ENCODE results near the gene PRR5L.

PRR5L gene

GRCh38 chr11:36388951-36389350, 92.9 kb downstream of the PRR5L start (continued):
- TF ChIP-seq ZNF184 (tag by site-specific recombination; IDR thresholded peaks at IDR 0.05) (no peak), ZNF311 (tag by site-specific recombination; IDR thresholded peaks at IDR 0.05; ENCODE audit: borderline replicate concordance) (no peak), SETDB1 (IDR thresholded peaks at IDR 0.05; ENCODE audit: insufficient read length, low read length) (no peak)

GRCh38 chr11:36389811-36390210, 93.7 kb downstream of the PRR5L start:
- Histone ChIP-seq H3K36me3 (ENCODE audit: control insufficient read depth in 2 of 2, insufficient read depth in 1 of 2, low read length in 2 of 2) (no peaks in the 10 kb centered on the region), H3K4me3 (ENCODE audit: low read depth, low read length) (no peak overlapping the region), H3K9me3 (ENCODE audit: control insufficient read depth, insufficient read depth, low read depth, low read length) (no peaks in the 10 kb centered on the region), H3K27ac (ENCODE audit: extremely low read depth, low read depth, low read length) (no peak overlapping the region), H3K4me1 (ENCODE audit: control insufficient read depth, insufficient read depth, low read length) (no peaks in the 10 kb centered on the region)
- ChIA-PET CTCF (interaction anchor here (0.7 kb wide), 1 partner anchor 531 kb away, joined by 5 read pairs; no protein-coding TSS in a partner anchor), POLR2A (interaction anchor here (1.7 kb wide), 1 partner anchor 66 kb away, joined by 6 read pairs; no protein-coding TSS in a partner anchor)
- no peak for TF ChIP-seq ZNF558 (tag by site-specific recombination; IDR thresholded peaks at IDR 0.05)
- peak; percentile 66; the same call in 1 of the 2 replicates for TF ChIP-seq ZNF10 (tag by site-specific recombination; IDR thresholded peaks at IDR 0.05)

GRCh38 chr11:36390963-36391471, 94.9 kb downstream of the PRR5L start:
- TF ChIP-seq ZNF664 (tag by site-specific recombination; IDR thresholded peaks at IDR 0.05) (no peak), GFI1B (tag by site-specific recombination; IDR thresholded peaks at IDR 0.05) (no peak), ZNF184 (tag by site-specific recombination; IDR thresholded peaks at IDR 0.05) (no peak)
- POLR2A ChIA-PET: no interaction called here
- Histone ChIP-seq H3K4me3 (ENCODE audit: low read depth, low read length) (no peak overlapping the region), H3K27ac (ENCODE audit: extremely low read depth, low read depth, low read length) (no peak overlapping the region), H3K4me1 (ENCODE audit: control insufficient read depth, insufficient read depth, low read length) (no peaks in the 10 kb centered on the region), H3K36me3 (ENCODE audit: control insufficient read depth in 2 of 2, insufficient read depth in 1 of 2, low read length in 2 of 2) (no peaks in the 10 kb centered on the region), H3K9me3 (ENCODE audit: control insufficient read depth, insufficient read depth, low read depth, low read length) (no peaks in the 10 kb centered on the region)
- CTCF ChIA-PET: no interaction called here

GRCh38 chr11:36392196-36392595, 96.1 kb downstream of the PRR5L start:
- H3K9me3 ChIP-seq (ENCODE audit: control insufficient read depth, insufficient read depth, low read depth, low read length): no peaks in the 10 kb centered on the region
- no peaks in the 10 kb centered on the region for H3K36me3 ChIP-seq (ENCODE audit: control insufficient read depth in 2 of 2, insufficient read depth in 1 of 2, low read length in 2 of 2)
- H3K4me1 ChIP-seq (ENCODE audit: control insufficient read depth, insufficient read depth, low read length): no peaks in the 10 kb centered on the region
- no peak overlapping the region for H3K4me3 ChIP-seq (ENCODE audit: low read depth, low read length)
- no peak overlapping the region for H3K27ac ChIP-seq (ENCODE audit: extremely low read depth, low read depth, low read length)
- ChIA-PET CTCF (interaction anchor here (0.7 kb wide), 1 partner anchor 14 kb away, joined by 3 read pairs; no protein-coding TSS in a partner anchor), POLR2A (no interaction called here)
- TF ChIP-seq ZNF658 (tag by site-specific recombination; IDR thresholded peaks at IDR 0.05): no peak
- TF ChIP-seq ZNF677 (tag by site-specific recombination; IDR thresholded peaks at IDR 0.05): no peak
- TF ChIP-seq REST (tag by site-specific recombination; IDR thresholded peaks at IDR 0.05): no peak
- no peak for TF ChIP-seq ZNF114 (tag by site-specific recombination; IDR thresholded peaks at IDR 0.05)
- TF ChIP-seq ZNF639 (tag by site-specific recombination; IDR thresholded peaks at IDR 0.05): no peak
- TF ChIP-seq ZNF518A (tag by site-specific recombination; conservative IDR thresholded peaks at IDR 0.05; ENCODE audit: low read depth): no peak
- no peak for TF ChIP-seq ZNF580 (tag by site-specific recombination; IDR thresholded peaks at IDR 0.05)
- no peak for TF ChIP-seq PBX3 (CRISPR knock-in tag; IDR thresholded peaks at IDR 0.05)
- TF ChIP-seq PRDM1 (tag by site-specific recombination; IDR thresholded peaks at IDR 0.05): no peak

Measured in HEK293 (cell line).